Activated CD4-positive, CD25-positive, alpha-beta regulatory T cell treated with anti-CD3 and anti-CD28 coated beads, Interleukin-2, amount 50 U/mL, for 72 hours (primary cell): ENCODE results near the gene ENKD1.
"Not testable (repeated sequence)": the region's sequence is repeated elsewhere in the genome, so short reads cannot be mapped to it uniquely, and the experiment has no call there.

Experiments
- DNase-seq: peaks from one replicate; pipeline ENCODE4 v3.0.0; 2021

The ENKD1 gene, protein sequence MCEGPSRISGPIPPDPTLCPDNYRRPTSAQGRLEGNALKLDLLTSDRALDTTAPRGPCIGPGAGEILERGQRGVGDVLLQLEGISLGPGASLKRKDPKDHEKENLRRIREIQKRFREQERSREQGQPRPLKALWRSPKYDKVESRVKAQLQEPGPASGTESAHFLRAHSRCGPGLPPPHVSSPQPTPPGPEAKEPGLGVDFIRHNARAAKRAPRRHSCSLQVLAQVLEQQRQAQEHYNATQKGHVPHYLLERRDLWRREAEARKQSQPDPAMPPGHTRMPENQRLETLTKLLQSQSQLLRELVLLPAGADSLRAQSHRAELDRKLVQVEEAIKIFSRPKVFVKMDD

GRCh38 chr16:67666559-67667452 is at the start of gene ENKD1, which contains the start of gene C16orf86:
TSS of gene ENKD1 (minus strand) at chr16:67666750. CDS start at chr16:67666442, 308 bp downstream.
TSS of gene C16orf86 (plus strand) at chr16:67666814. CDS start at chr16:67666971, 157 bp downstream.
- DNase-seq, result peak; percentile 79

- DNase-seq, result no peak
These were observed 49.5 kb upstream of the ENKD1 start for GRCh38 chr16:67716097-67716496.

DNA sequence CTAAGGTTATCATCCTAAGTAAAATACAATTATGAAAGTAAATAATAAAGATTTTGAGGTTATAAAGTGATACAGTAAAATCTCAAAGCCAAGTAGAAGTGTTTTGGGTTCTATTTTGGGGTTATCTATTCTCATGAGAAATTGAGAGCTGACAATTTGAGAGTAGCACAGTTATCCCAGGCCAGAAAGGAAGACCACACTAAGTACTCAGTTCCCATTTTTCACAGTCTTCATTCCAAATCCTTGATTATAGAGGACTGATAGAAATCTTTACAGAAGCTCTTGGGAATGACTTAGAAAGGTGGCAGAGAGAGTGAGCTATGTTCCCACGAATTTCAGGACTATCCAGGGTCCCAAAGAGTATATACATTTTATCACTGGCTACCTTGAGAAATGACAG is 48.0 kb upstream of the ENKD1 start:
- DNase-seq, result no peak

DNA sequence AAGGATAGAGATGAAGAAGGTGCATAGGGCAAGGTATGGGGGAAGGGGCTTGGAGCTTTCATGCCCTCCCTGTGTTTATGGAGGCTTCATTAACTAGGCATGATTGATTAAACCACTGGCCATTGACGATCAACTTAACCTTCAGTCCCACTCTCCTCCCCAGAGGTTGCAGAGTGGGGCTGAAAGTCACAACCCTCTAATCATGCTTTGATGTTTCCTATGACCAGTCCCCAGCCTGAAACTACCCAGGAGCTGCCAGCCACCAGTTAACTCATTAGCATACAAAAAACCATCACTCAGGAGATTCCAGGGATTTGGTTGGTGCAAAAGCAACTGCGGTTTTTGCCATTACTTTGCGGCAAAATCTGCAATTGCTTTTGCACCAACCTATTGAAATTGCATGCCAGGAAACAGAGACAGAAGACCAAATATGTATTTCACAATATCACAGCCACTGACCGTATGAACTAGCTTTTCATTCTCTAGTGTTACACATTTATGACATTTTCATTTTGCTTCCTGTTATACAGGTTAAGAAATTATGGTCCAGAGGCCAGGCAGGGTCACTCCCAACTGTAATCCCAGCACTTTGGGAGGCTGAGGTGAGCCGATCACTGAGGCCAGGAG is 47.2 kb upstream of the ENKD1 start:
- no peak for DNase-seq

- DNase-seq, result no peak
These were observed 44.1 kb upstream of the ENKD1 start for GRCh38 chr16:67710607-67711006.

DNA sequence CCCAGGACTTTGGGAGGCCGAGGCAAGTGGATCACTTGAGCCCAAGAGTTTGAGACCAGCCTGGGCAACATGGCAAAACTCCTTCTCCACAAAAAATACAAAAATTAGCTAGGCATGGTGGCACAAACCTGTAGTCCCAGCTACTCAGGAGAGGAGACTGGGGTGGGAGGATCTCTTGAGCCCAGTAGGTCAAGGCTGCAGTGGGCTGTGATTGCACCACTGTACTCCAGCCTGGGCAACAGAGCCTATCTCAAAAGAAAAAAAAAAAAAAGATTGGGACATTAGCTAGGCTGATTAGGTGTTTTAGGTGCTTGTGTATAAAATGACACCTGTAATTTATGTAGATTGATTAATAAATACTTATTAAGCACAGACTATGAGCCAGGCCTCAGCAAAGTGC is 42.5 kb upstream of the ENKD1 start:
- no peak for DNase-seq

GRCh38 chr16:67708368-67708771 is 41.8 kb upstream of the ENKD1 start:
- no peak for DNase-seq

DNA sequence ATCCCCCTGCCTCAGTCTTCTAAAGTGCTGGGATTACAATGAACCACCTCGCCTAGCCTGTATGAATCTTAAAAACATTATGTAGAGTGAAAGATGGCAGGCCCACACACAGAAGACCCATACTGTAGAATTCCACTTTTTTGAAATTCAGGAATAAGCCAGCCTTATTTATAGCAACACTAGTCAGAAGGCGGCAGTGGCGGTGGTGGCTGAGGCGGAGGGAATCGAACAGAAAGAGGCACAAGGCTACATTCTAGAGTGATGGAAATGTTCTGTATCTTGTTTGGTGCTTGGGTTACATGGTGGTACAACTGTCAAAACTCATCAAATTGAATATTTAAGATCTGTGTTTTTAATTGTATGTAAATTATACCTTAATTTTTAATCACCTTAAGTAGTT is 41.2 kb upstream of the ENKD1 start:
- DNase-seq, result no peak

- no peak for DNase-seq
These were observed 40.7 kb upstream of the ENKD1 start for GRCh38 chr16:67707210-67707609.

- DNase-seq, result no peak
These were observed 37.6 kb upstream of the ENKD1 start for GRCh38 chr16:67704110-67704509.

DNA sequence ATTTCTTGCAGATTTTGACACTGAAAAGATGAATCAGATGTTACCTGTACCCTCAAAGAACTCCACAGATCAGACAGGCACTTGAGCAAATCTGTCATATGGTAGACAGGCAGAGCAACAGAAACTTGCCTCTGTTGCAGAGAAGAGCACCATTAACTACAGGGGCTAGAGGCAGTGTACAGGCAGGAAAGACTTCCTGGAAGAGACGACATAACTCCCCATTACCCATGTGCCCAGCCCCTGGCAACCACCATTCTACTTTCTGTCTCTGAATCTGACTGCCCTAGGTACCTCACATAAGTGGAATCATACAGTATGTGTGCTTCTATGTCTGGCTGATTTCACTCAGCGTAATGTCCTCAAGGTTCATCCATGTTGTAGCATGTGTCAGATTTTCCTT is 37.1 kb upstream of the ENKD1 start:
- no peak for DNase-seq

DNA sequence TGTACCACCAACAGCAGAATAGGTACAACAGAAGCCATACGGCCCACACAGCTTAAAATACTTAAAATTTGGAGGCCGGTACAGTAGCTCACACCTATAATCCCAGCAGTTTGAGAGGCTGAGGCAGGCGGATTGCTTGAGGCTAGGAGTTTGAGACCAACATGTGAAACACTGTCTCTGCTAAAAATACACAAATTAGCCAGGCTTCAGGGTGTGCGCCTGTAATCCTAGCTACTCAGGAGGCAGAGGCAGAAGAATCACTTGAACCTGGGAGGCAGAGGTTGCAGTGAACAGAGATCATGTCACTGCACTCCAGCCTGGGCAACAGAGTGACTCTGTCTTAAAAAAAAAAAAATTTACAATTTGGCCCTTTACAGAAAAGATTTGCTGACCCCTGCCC is 35.6 kb upstream of the ENKD1 start:
- DNase-seq, result no peak

DNA sequence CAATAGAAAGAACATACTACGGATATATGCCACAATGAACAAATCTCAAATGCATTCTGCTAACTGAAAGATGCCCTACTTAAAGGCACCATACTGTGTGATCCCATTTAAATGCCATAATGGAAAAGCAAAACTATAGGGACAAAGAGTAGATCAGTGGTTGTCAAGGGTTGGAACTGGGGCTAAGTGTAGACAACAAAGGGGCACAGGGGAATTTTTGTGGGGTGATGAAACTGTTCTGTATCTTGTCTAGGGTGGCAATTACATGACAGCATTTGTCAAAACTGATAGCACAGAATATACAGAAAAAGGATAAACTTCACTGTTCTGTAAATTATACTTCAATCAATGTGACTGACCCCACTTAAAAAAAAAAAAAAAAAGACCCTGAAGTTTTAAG is 34.9 kb upstream of the ENKD1 start:
- no peak for DNase-seq

- no peak for DNase-seq
These were observed 32.7 kb upstream of the ENKD1 start for GRCh38 chr16:67699265-67699664.

GRCh38 chr16:67697422-67698185 is 31.1 kb upstream of the ENKD1 start:
- no peak for DNase-seq

DNA sequence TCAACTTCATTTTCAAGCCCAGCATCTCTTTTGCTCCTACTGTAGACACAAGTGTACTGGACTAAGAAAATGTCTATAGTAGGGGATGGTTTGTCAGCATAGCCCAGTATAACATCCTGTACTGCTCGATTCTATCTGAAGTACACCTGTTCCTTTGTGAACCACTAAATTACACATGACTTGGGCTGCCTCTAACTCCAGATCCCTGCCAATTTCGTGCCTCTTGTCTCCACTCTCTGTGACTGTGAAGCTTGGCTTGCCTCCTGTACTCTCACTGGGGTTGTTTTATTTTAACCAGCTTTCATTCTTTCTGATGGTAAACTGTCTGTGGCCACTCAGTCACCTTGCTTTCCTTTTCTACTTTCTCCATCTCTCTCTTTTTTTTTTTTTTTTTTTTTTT is 28.1 kb upstream of the ENKD1 start:
- no peak for DNase-seq

GRCh38 chr16:67693517-67694285 is 27.2 kb upstream of the ENKD1 start:
- not testable (repeated sequence) for DNase-seq

- no peak for DNase-seq
These were observed 19.0 kb upstream of the ENKD1 start for GRCh38 chr16:67685388-67686112.

- no peak for DNase-seq
These were observed 17.2 kb upstream of the ENKD1 start for GRCh38 chr16:67683767-67684166.

- DNase-seq, result no peak
These were observed 13.7 kb upstream of the ENKD1 start for GRCh38 chr16:67679935-67680897.
